A673 (cell line): ENCODE measurements around the gene LRRC8D. TPM values are rescaled to one million over a fixed set of nuclear protein-coding genes. Genes with fewer than 3 reads are reported as not detected.

Experiments
- BruUV-seq: library from RNA; stranded (reverse); fragments of 400-500 nt; replicated peaks from 2 replicates; lab custom pipeline; 2021; lab: Mats Ljungman, UMichigan
- CTCF ChIA-PET: fragments of 300-600 bp; sonication (Branson Sonifier 250); formaldehyde crosslinking; loops from one replicate; lab custom pipeline; 2022; ENCODE audit warnings: antibody characterized with exemption; lab: Charles Lee
- POLR2A ChIA-PET: fragments of 300-600 bp; sonication (Branson Sonifier 250); formaldehyde crosslinking; loops from one replicate; lab custom pipeline; 2022; ENCODE audit warnings: antibody characterized with exemption; ENCODE audit not compliant: low non-redundant PET; lab: Charles Lee
- DNase-seq: peaks from one replicate; pipeline ENCODE4 v3.0.0-alpha.2; 2015; ENCODE audit warnings: low spot score
- H3K27ac ChIP-seq: fragments of 200-600 bp; sonication (generic); 2 replicates; pipeline ENCODE4 v1.5.1; 2016; ENCODE audit warnings: mixed run types, low read depth, mild to moderate bottlenecking, mixed read lengths, antibody characterized with exemption, low read length; ENCODE audit not compliant: poor library complexity, severe bottlenecking
- H3K27me3 ChIP-seq: fragments of 200-600 bp; sonication (generic); replicated peaks from 2 replicates; pipeline ENCODE4 v1.6.1; 2017; ENCODE audit warnings: mixed run types, low read depth, mild to moderate bottlenecking, mixed read lengths, antibody characterized with exemption, low read length; ENCODE audit not compliant: insufficient read depth, poor library complexity
- H3K36me3 ChIP-seq: fragments of 200-600 bp; sonication (generic); 2 replicates; pipeline ENCODE4 v1.6.1; 2016; ENCODE audit warnings: mixed run types, mild to moderate bottlenecking, mixed read lengths, antibody characterized with exemption, low read length; ENCODE audit not compliant: insufficient read depth, poor library complexity, severe bottlenecking
- H3K4me1 ChIP-seq: fragments of 200-600 bp; sonication (generic); 2 replicates; pipeline ENCODE4 v1.6.1; 2017; ENCODE audit warnings: mixed run types, mild to moderate bottlenecking, mixed read lengths, antibody characterized with exemption, low read length; ENCODE audit not compliant: insufficient read depth, poor library complexity, severe bottlenecking
- H3K4me3 ChIP-seq: fragments of 200-600 bp; sonication (generic); 2 replicates; pipeline ENCODE4 v1.5.1; 2016; ENCODE audit warnings: low read depth, mixed run types, mild to moderate bottlenecking, mixed read lengths, low read length; ENCODE audit not compliant: poor library complexity, severe bottlenecking
- H3K9me3 ChIP-seq: fragments of 200-600 bp; sonication (generic); 2 replicates; pipeline ENCODE4 v1.6.1; 2016; ENCODE audit warnings: mixed run types, low read depth, mild to moderate bottlenecking, mixed read lengths, antibody characterized with exemption, low read length; ENCODE audit not compliant: poor library complexity, severe bottlenecking
- EZH2 ChIP-seq: fragments of 200-600 bp; sonication (generic); IDR thresholded peaks from 2 replicates; pipeline ENCODE4 v1.6.1; 2017; ENCODE audit warnings: borderline replicate concordance, low read depth, mild to moderate bottlenecking, mixed read lengths, antibody characterized with exemption, low read length; ENCODE audit not compliant: poor library complexity, severe bottlenecking
- intact Hi-C: fragments of 100-400 bp; cut with micrococcal nuclease; formaldehyde crosslinking; loops from one replicate; pipeline ENCODE4 v1.10.0; 2022; ENCODE audit not compliant: unreplicated experiment
- total RNA-seq: library from RNA; stranded (reverse); gene quantifications from 2 replicates; pipeline ENCODE4 v1.2.3, GENCODE V29; 2021
- TF ChIP-seq, protein P1 (sequence below): fragments of 300-800, 200-600 bp; sonication (generic); conservative IDR thresholded peaks from 2 replicates; pipeline ENCODE4 v1.5.1; 2017; ENCODE audit warnings: low read depth, mild to moderate bottlenecking, antibody characterized with exemption, low read length, moderate library complexity, mixed read lengths

LRRC8D gene
- total RNA-seq, 1 experiment from 2014 or later, result 59.4 TPM

DNA sequence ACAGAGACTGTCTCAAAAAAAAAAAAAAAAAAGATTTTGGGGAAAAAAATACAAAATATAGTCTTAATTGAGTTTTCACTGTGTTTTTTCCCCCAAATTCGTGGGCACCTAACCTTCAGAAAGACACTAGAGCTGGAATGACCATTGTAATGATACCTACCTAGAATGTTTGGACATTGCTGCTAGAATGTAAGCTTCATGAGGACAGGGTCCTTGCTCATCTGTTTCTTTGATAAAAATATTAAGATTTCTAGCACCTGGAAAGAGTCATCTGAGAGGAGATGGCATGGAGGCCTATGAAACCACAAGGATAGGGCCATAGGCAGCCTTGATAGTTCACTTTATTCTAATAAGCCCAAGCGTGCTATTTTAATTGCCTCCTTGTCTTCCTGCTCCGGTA is 6.5 kb downstream of the LRRC8D start:
- intact Hi-C loops, result no loop called here
- no TSS peak for BruUV-seq
- Histone ChIP-seq H3K36me3 (peaks cover 12% of the 10 kb centered on the region), H3K9me3 (no peaks in the 10 kb centered on the region), H3K4me1 (peaks cover 40% of the 10 kb centered on the region), H3K27ac (no peak overlapping the region), H3K4me3 (no peak overlapping the region), H3K27me3 (no peaks in the 10 kb centered on the region)
- CTCF ChIA-PET, result no interaction called here
- TF ChIP-seq, protein P1, sequence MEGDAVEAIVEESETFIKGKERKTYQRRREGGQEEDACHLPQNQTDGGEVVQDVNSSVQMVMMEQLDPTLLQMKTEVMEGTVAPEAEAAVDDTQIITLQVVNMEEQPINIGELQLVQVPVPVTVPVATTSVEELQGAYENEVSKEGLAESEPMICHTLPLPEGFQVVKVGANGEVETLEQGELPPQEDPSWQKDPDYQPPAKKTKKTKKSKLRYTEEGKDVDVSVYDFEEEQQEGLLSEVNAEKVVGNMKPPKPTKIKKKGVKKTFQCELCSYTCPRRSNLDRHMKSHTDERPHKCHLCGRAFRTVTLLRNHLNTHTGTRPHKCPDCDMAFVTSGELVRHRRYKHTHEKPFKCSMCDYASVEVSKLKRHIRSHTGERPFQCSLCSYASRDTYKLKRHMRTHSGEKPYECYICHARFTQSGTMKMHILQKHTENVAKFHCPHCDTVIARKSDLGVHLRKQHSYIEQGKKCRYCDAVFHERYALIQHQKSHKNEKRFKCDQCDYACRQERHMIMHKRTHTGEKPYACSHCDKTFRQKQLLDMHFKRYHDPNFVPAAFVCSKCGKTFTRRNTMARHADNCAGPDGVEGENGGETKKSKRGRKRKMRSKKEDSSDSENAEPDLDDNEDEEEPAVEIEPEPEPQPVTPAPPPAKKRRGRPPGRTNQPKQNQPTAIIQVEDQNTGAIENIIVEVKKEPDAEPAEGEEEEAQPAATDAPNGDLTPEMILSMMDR, result no peak
- no peak for TF ChIP-seq EZH2
- POLR2A ChIA-PET, result interaction anchor here (0.7 kb wide), 1 partner anchor 267 kb away, joined by 8 read pairs; no protein-coding TSS in a partner anchor
- DNase-seq, result no peak

DNA sequence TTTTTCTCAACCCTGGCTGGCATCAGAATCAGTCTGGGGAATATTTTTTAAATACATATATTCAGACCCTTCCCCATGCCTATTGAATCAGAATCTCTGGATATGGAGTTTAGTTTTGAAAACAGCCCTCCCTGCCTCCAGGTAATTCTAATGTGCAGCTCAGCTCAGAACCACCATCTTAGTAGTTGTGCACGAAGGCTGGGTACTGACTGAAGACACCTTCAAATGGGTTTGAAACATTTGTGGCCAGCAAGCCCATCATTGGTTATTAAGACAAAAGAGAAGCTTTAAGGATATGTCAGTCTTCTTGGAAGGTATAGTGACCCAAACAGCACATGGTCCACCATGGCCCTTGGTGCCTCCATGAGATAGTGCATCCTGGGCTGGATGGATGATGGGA is 7.1 kb downstream of the LRRC8D start:
- BruUV-seq, result no TSS peak
- H3K4me3 ChIP-seq, result no peak overlapping the region
- POLR2A ChIA-PET, result interaction anchor here (0.7 kb wide), 1 partner anchor 266 kb away, joined by 8 read pairs; no protein-coding TSS in a partner anchor
- no peaks in the 10 kb centered on the region for H3K9me3 ChIP-seq
- H3K36me3 ChIP-seq, result peaks cover 12% of the 10 kb centered on the region
- no peak overlapping the region for H3K27ac ChIP-seq
- TF ChIP-seq, protein P1, result no peak
- TF ChIP-seq EZH2, result no peak
- peaks cover 40% of the 10 kb centered on the region for H3K4me1 ChIP-seq
- intact Hi-C loops, result no loop called here
- H3K27me3 ChIP-seq, result no peaks in the 10 kb centered on the region
- CTCF ChIA-PET, result no interaction called here
- DNase-seq, result no peak

DNA sequence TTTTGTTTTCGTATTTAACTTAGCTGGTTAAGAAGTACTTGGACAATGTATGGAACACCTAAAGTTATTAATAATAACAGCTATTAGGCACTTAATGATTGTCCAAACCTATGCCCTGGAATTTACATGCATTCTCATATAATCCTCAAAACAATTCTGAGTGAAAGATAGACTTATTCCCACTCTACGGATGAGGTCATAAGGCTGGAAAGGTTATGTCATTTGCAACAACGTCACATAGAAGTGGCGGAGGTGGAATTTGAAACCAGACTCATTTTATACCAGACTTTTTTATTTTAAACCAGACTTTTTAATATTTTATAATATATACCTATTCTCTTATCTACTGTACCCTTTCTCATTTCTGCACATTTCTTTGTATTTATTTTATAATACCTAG is 8.4 kb downstream of the LRRC8D start:
- H3K4me1 ChIP-seq, result peaks cover 36% of the 10 kb centered on the region
- no peaks in the 10 kb centered on the region for H3K9me3 ChIP-seq
- BruUV-seq, result no TSS peak
- H3K27me3 ChIP-seq, result no peaks in the 10 kb centered on the region
- intact Hi-C loops, result no loop called here
- H3K36me3 ChIP-seq, result peaks cover 12% of the 10 kb centered on the region
- TF ChIP-seq EZH2, result no peak
- TF ChIP-seq, protein P1, result no peak
- ChIA-PET POLR2A (no interaction called here), CTCF (no interaction called here)
- no peak overlapping the region for H3K4me3 ChIP-seq
- H3K27ac ChIP-seq, result no peak overlapping the region
- no peak for DNase-seq
